ENCODE data around the gene SCG5.

SCG5 gene

DNA sequence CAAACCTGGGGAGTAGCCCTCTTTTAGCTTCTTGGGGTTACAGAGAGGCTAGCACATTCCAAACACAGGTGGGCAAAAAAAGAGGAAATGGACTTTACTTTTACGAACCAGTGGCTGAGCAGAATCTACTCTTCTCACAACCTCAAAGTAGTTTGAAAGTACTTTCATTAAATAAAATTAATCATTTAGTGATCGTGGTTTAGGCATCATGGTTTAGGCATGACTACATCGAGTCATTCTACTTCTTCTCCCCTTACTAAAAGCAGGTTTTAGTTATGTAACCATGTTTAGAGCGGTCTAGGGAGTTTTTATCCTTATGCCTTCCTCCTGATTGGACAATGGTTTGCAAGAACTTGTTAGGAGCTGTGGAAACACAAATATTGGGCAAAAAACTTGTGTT is 73.8 kb downstream of the SCG5 start:
- TF ChIP-seq, protein P1, sequence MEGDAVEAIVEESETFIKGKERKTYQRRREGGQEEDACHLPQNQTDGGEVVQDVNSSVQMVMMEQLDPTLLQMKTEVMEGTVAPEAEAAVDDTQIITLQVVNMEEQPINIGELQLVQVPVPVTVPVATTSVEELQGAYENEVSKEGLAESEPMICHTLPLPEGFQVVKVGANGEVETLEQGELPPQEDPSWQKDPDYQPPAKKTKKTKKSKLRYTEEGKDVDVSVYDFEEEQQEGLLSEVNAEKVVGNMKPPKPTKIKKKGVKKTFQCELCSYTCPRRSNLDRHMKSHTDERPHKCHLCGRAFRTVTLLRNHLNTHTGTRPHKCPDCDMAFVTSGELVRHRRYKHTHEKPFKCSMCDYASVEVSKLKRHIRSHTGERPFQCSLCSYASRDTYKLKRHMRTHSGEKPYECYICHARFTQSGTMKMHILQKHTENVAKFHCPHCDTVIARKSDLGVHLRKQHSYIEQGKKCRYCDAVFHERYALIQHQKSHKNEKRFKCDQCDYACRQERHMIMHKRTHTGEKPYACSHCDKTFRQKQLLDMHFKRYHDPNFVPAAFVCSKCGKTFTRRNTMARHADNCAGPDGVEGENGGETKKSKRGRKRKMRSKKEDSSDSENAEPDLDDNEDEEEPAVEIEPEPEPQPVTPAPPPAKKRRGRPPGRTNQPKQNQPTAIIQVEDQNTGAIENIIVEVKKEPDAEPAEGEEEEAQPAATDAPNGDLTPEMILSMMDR (IDR thresholded peaks at IDR 0.05; ENCODE audit: extremely low read depth, missing control alignments): no peak
- peak; percentile 33 for DNase-seq (ENCODE audit: low spot score)

DNA sequence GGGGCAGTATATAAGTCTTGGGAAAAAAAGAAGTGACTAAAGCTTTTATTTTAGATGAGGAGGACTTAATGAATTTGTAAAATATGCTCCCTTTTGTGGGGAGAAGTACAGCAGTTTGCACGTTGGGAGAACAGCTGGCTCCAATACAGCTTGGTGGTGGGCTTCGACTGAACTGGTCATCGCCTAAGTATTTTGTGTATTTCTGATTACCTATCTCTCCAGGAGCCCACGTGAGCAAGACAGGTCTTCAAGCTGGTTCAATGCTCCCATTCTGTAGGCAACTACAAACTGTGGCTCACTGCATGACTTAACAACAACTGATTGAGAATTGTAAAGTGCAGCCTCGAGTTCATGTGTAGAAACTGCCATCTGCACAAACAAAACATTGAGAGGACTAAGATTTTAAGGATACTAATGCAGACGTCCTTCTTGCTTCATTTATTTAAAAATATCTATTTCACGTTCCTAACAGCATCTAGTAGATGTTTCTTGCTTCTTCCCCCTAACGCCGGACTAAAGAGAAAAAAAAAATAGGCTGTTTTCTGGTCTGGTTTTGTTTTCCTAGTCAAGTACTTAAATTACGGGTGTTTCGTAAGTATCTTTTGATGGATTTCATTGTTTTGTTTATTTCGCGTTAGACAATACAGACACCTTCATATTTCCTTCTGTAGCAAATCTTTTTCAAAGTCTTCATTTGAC is 74.9 kb downstream of the SCG5 start:
- no peak for DNase-seq (ENCODE audit: low spot score)
- TF ChIP-seq, protein P1 (IDR thresholded peaks at IDR 0.05; ENCODE audit: extremely low read depth, missing control alignments): no peak

DNA sequence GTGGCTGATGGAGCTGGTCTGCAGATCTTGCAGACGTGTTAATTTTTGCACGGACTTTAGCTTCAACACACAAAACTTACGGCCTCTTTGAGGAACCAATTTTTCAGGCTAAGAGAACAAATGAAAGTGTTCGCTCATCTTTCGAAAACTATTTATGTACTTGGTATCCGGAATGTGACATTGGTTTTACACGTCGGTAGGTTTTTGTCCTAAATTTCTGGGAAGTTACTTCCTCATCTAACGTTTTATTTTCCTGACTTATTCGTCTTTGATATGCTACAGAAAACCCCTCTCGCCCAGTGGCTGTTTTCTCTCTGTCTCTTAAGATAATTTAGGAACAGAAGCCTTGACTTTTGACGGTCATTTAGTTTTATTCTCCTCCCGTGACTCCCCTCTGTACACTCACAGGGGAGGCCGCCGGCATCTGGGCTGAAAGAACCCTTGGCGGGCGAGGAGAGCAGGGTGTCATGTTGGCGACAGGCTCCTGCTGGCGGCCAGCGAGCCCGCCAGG is 75.5 kb downstream of the SCG5 start:
- DNase-seq (ENCODE audit: low spot score): peak; percentile 59
- TF ChIP-seq, protein P1 (IDR thresholded peaks at IDR 0.05; ENCODE audit: extremely low read depth, missing control alignments): no peak

DNA sequence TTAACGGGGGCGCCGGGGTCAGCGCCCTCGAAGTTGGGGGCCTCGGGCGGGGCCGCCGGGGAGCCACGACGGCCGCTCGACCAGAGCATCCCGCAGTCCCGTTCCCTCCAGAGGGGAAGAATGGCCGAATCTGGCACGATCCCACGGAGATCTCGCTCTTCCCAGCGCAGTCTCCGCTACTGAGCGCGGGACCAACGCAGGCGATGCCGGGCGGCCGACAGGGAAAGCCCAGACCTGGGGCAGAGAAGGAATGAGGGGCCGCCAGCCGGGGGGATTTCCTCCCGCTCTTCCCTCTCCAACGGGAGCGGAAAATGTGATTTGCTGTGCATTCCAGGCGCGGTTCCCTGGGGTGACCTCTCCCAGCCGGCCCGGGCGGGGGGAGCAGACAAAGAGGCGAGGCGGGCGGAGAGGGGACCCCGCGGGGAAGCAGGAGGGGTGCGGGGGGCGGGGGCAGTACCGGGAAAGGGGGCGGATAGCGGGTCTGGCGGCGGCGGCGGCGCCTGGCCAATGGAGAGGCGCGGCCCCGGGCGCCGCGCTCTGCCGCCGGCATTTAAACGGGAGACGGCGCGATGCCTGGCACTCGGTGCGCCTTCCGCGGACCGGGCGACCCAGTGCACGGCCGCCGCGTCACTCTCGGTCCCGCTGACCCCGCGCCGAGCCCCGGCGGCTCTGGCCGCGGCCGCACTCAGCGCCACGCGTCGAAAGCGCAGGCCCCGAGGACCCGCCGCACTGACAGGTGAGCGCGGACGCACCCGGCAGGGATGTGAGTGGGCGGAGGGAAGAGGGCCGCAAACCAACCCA is 76.1 kb downstream of the SCG5 start, which contains the start of gene GREM1:
Gene GREM1, plus strand, starts transcription at position 579 of the 801 bp plus-strand sequence. CDS start 12,687 bp downstream, outside the sequence.
- no peak for DNase-seq (ENCODE audit: low spot score)
- TF ChIP-seq, protein P1 (IDR thresholded peaks at IDR 0.05; ENCODE audit: extremely low read depth, missing control alignments): no peak

DNA sequence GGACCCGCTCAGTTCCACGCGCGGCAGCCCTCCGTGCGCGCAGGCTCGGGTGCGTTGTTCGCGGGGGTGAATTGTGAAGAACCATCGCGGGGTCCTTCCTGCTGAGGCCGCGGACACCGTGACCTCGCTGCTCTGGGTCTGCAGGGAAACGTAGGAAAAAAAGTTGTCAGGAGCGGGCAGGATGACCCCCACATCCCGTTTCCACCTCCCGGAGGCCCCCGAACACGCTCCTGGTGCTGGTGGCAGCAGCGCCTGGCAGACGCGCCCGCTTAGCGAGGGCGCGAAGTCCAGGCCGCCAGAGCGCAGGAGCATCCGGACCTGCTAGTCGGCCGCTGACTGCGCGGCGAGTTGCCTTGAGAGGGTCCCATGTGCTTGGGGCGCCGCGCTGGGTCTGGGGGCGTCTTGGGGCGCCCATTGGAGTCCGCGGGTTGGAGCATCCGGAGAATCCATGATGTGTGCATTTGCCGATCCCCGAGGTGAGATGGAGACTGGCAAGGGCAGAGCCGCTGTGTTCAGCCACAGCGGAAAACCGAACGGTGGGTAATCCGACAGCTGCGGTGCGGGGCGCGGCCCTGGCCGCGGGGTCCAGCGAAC is 76.8 kb downstream of the SCG5 start:
- TF ChIP-seq, protein P1 (IDR thresholded peaks at IDR 0.05; ENCODE audit: extremely low read depth, missing control alignments): no peak
- DNase-seq (ENCODE audit: low spot score): peak; percentile 27

DNA sequence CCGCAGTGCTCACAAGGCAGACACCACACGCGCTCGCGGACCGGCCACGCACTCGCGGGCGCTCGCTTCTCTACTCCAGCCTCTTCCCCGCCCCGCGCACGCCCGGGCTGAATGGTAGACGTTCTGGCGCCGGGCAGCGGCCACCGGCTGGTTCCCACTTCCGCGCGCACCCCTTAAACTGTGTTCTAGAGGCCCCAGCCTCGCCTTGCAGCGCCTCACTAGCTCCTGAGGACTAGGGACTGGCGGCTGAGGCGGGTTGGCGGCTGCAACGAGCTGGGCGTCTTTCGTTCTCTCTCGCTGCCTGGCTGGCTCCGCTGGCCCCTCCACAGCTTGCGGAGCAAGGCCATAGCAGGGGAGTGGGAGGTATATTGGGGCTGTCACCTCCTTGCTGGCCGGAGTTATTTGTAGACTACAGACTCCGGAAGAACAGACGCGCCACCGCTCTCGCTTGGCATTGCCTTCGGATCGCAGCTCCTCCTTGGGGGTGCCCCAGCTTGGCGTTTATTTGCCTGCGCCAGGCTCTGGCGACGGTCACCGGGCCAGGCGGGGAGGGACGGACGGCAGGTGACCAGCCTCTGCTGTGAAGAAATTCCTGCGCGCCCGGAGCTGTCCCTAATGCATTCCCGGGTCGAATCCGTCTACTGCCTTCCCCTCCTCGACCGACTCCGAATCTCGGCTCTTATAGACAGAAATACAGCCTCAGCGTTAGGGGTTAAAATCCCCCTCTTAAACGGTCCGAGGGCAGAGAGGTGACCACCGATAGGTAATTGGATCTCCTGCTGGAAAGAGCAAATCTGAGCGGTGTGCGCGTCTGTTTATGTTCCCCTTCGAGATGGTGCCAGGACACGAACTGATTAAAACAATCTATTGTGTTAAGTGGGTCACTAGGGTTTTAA is 77.6 kb downstream of the SCG5 start:
- DNase-seq (ENCODE audit: low spot score): peak; percentile 29
- TF ChIP-seq, protein P1 (IDR thresholded peaks at IDR 0.05; ENCODE audit: extremely low read depth, missing control alignments): no peak
